PC-9 (cell line): Measurements from ENCODE around the gene ANKZF1. TPM values are rescaled to one million over a fixed set of nuclear protein-coding genes. Genes with fewer than 3 reads are reported as not detected.

ENCODE experiments used
- BruUV-seq: library from RNA; stranded (reverse); fragments of 400-500 nt; replicated peaks from 2 replicates; lab custom pipeline; 2021; lab: Mats Ljungman, UMichigan
- CTCF ChIA-PET: fragments of 300-600 bp; sonication (Branson Sonifier 250); formaldehyde crosslinking; loops from one replicate; lab custom pipeline; 2022; ENCODE audit warnings: antibody characterized with exemption; lab: Charles Lee
- POLR2A ChIA-PET: fragments of 300-600 bp; sonication (Branson Sonifier 250); formaldehyde crosslinking; loops from one replicate; lab custom pipeline; 2022; ENCODE audit warnings: antibody characterized with exemption; ENCODE audit not compliant: unreplicated experiment; lab: Charles Lee
- DNase-seq, 2 experiments: peaks; one replicate each; pipeline versions ENCODE4 v3.0.0 to v3.0.0-alpha.2; 2015 to 2022; ENCODE audit warnings: mixed read lengths in 1 of 2
- H2AFZ ChIP-seq: fragments of 200-600 bp; sonication (generic); 2 replicates; pipeline ENCODE4 v1.8.1; 2017; ENCODE audit warnings: antibody characterized with exemption
- H3F3A ChIP-seq: fragments of 200-600 bp; sonication (generic); 2 replicates; pipeline ENCODE4 v1.8.1; 2017; ENCODE audit warnings: antibody characterized with exemption, mild to moderate bottlenecking, low read depth; ENCODE audit not compliant: insufficient read depth
- H3K27ac ChIP-seq: fragments of 200-600 bp; sonication (generic); 2 replicates; pipeline ENCODE4 v1.6.1; 2016; ENCODE audit warnings: mixed run types
- H3K27me3 ChIP-seq: fragments of 200-600 bp; sonication (generic); 2 replicates; pipeline ENCODE4 v1.6.1; 2016; ENCODE audit warnings: low read depth, mixed run types; ENCODE audit not compliant: insufficient read depth
- H3K36me3 ChIP-seq: fragments of 200-600 bp; sonication (generic); 2 replicates; pipeline ENCODE4 v1.6.1; 2016; ENCODE audit warnings: low read depth, mixed run types
- H3K4me1 ChIP-seq: fragments of 200-600 bp; sonication (generic); replicated peaks from 2 replicates; pipeline ENCODE4 v1.6.1; 2016; ENCODE audit warnings: mixed run types; ENCODE audit not compliant: insufficient read depth
- H3K4me2 ChIP-seq: fragments of 200-600 bp; sonication (generic); 2 replicates; pipeline ENCODE4 v1.6.1; 2017; ENCODE audit warnings: mixed run types
- H3K4me3 ChIP-seq: fragments of 200-600 bp; sonication (generic); 2 replicates; pipeline ENCODE4 v1.6.1; 2016; ENCODE audit warnings: mixed run types
- H3K79me2 ChIP-seq: fragments of 200-600 bp; sonication (generic); 2 replicates; pipeline ENCODE4 v1.6.1; 2017; ENCODE audit warnings: low read depth, mixed run types
- H3K9me2 ChIP-seq: fragments of 200-600 bp; sonication (generic); 2 replicates; pipeline ENCODE4 v1.8.1; 2017; ENCODE audit warnings: mild to moderate bottlenecking; ENCODE audit not compliant: insufficient read depth
- H3K9me3 ChIP-seq: fragments of 200-600 bp; sonication (generic); 2 replicates; pipeline ENCODE4 v1.8.1; 2016; ENCODE audit warnings: low read depth; ENCODE audit not compliant: insufficient read depth
- H4K20me1 ChIP-seq: fragments of 200-600 bp; sonication (generic); 2 replicates; pipeline ENCODE4 v1.8.1; 2017; ENCODE audit not compliant: insufficient read depth
- CTCF ChIP-seq: fragments of 200-600 bp; sonication (generic); conservative IDR thresholded peaks from 2 replicates; pipeline ENCODE4 v1.6.1; 2017; ENCODE audit warnings: mixed run types, antibody characterized with exemption, mild to moderate bottlenecking, moderate library complexity
- EZH2 ChIP-seq: fragments of 200-600 bp; sonication (generic); IDR thresholded peaks from 2 replicates; pipeline ENCODE4 v1.8.0; 2017; ENCODE audit warnings: antibody characterized with exemption, low read depth
- intact Hi-C: fragments of 100-400 bp; cut with micrococcal nuclease; formaldehyde crosslinking; loops from one replicate; pipeline ENCODE4 v1.10.0; 2022; ENCODE audit not compliant: unreplicated experiment
- total RNA-seq: library from RNA; stranded (reverse); gene quantifications from 2 replicates; pipeline ENCODE4 v1.2.3, GENCODE V29; 2021

The ANKZF1 gene
- total RNA-seq, 1 experiment from 2014 or later = 62.2 TPM

GRCh38 chr2:219245899-219246230, 16.3 kb downstream of the ANKZF1 start:
- peaks cover 35% of the 10 kb centered on the region for H3F3A ChIP-seq
- CTCF ChIA-PET = no interaction called here
- no peaks in the 10 kb centered on the region for H3K9me3 ChIP-seq
- H2AFZ ChIP-seq = peak overlapping the region; percentile 95
- no peaks in the 10 kb centered on the region for H3K27me3 ChIP-seq
- intact Hi-C loops = no loop called here
- H4K20me1 ChIP-seq = no peaks in the 10 kb centered on the region
- peak overlapping the region; percentile 85 for H3K4me3 ChIP-seq
- POLR2A ChIA-PET = interaction anchor here (0.5 to 0.7 kb wide), 2 partner anchors 32 to 40 kb away, joined by 4 read pairs; no protein-coding TSS in a partner anchor
- peaks cover 28% of the 10 kb centered on the region for H3K79me2 ChIP-seq
- H3K4me1 ChIP-seq = peaks cover 51% of the 10 kb centered on the region
- no peak for TF ChIP-seq EZH2
- no peak for TF ChIP-seq CTCF
- H3K27ac ChIP-seq = peak overlapping the region; percentile 41; the same call in 1 of the 2 replicates
- H3K9me2 ChIP-seq = no peaks in the 10 kb centered on the region
- peak overlapping the region; percentile 87 for H3K4me2 ChIP-seq
- H3K36me3 ChIP-seq = 0 out of 2 replicates have a peak, but pooled peaks cover 3% of the 10 kb centered on the region
- no peak for DNase-seq
- BruUV-seq = TSS peak; percentile 69

GRCh38 chr2:219246559-219246958, 17.0 kb downstream of the ANKZF1 start:
- no peak for DNase-seq
- ChIA-PET POLR2A (no interaction called here), CTCF (no interaction called here)
- Histone ChIP-seq H3K4me2 (peak overlapping the region; percentile 87), H3K27ac (no peak overlapping the region), H2AFZ (no peak overlapping the region), H3K27me3 (no peaks in the 10 kb centered on the region), H3K79me2 (peaks cover 34% of the 10 kb centered on the region), H3F3A (peaks cover 42% of the 10 kb centered on the region), H3K9me2 (no peaks in the 10 kb centered on the region), H3K4me3 (no peak overlapping the region), H4K20me1 (no peaks in the 10 kb centered on the region), H3K4me1 (peaks cover 57% of the 10 kb centered on the region), H3K36me3 (0 out of 2 replicates have a peak, but pooled peaks cover 9% of the 10 kb centered on the region), H3K9me3 (no peaks in the 10 kb centered on the region)
- TF ChIP-seq EZH2 (no peak), CTCF (no peak)
- intact Hi-C loops = no loop called here
- no TSS peak for BruUV-seq

GRCh38 chr2:219247678-219248642, 18.4 kb downstream of the ANKZF1 start:
- ChIA-PET CTCF (interaction anchor here (0.5 to 1.8 kb wide), 2 partner anchors 31 to 47 kb away, joined by 3 to 6 read pairs; no protein-coding TSS in a partner anchor), POLR2A (no interaction called here)
- no peak for TF ChIP-seq EZH2
- no peak for TF ChIP-seq CTCF
- Histone ChIP-seq H3K9me3 (no peaks in the 10 kb centered on the region), H3K4me1 (peaks cover 66% of the 10 kb centered on the region), H3K4me3 (0 out of 2 replicates have a peak overlapping the region, but pooled peaks have one; percentile 7), H3K27me3 (no peaks in the 10 kb centered on the region), H3K27ac (peak overlapping the region; percentile 78), H3K9me2 (no peaks in the 10 kb centered on the region), H4K20me1 (no peaks in the 10 kb centered on the region), H3K79me2 (peaks cover 48% of the 10 kb centered on the region), H2AFZ (no peak overlapping the region), H3K36me3 (0 out of 2 replicates have a peak, but pooled peaks cover 9% of the 10 kb centered on the region), H3F3A (peaks cover 44% of the 10 kb centered on the region), H3K4me2 (peak overlapping the region; percentile 73)
- DNase-seq = no peak
- no TSS peak for BruUV-seq
- intact Hi-C loops = loop anchor here (2.0 kb wide), 1 partner anchor 71 kb away; the partner anchor contains the start of gene CNPPD1
